Amygdala (tissue), 56 donors: ENCODE data around the gene GTF2IRD1.
"Not testable (repeated sequence)": the region's sequence is repeated elsewhere in the genome, so short reads cannot be mapped to it uniquely, and the experiment has no call there.

Source experiments
- DNase-seq, 56 donors: peaks; one replicate each; lab custom pipeline; 2025; lab: John Stamatoyannopoulos, UW

The GTF2IRD1 gene

GRCh38 chr7:74428023-74428422, 25.7 kb upstream of the GTF2IRD1 start:
- no peak for DNase-seq

DNA sequence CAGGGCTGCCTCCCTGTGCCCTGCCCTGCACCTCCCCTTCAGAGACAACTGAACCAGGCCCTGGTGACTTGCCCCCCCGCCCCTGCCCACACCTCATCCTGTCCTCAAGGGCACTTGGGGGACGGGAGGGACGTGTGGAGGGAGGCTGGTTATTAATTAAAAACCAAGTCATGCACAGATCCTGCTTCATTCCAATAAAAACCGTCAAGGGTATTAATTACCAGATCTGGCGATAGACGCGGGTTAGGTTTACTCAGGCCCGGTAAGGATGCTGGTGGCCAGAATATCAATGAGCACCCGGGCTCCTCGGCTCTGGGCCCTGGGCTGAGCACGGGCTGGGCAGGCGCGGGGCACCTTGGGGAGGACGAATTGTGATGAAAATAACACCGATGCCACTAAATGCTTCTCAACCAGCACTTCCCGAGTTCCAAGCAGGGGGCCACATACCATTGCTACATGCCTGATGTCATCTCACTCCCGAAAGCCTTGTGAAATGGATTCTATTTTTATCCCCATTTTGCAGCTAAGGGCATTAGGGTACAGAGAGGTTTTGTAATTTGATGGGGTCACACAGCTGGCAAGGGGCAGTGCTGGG, 24.5 kb upstream of the GTF2IRD1 start:
- peak in 1 of 56 donors; percentile 12 for DNase-seq

- not testable (repeated sequence) for DNase-seq
Measured at GRCh38 chr7:74430409-74430808, 23.3 kb upstream of the GTF2IRD1 start.

- peak in 38 of 56 donors; percentile 6 to 69 (median 34) for DNase-seq
Measured at GRCh38 chr7:74430961-74431466, 22.7 kb upstream of the GTF2IRD1 start.

DNA sequence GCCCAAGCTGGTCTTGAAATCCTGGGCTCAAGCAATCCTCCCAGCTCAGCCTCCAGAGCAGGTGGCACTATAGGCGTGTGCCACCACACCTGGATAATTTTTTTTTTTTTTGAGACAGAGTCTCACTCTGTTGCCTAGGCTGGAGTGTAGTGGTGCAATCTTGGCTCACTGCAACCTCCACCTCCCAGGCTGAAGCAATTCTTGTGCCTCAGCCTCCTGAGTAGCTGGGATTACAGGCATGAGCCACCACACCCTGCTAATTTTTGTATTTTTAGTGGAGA, 16.5 kb upstream of the GTF2IRD1 start:
- DNase-seq, result not testable (repeated sequence)

- no peak for DNase-seq
Measured at GRCh38 chr7:74438327-74438726, 15.4 kb upstream of the GTF2IRD1 start.

- DNase-seq, result no peak
Measured at GRCh38 chr7:74439541-74439940, 14.2 kb upstream of the GTF2IRD1 start.

DNA sequence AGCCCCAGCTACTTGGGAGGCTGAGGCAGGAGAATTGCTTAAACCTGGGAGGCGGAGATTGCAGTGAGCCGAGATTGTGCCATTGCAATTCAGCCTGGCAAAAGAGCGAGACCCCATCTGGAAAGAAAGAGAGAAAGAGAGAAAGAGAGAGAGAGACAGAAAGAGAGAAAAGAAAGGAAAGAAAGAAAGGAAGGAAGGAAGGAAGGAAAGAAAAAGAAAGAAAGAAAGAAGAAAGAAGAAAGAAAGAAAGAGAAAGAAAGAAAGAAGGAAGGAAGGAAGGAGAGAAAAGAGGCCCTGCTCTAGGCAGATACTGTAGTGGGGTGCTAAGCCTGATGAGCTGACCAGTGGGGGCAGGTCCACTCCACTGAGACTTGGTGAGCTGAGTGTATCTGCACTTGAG, 13.6 kb upstream of the GTF2IRD1 start:
- not testable (repeated sequence) for DNase-seq

DNA sequence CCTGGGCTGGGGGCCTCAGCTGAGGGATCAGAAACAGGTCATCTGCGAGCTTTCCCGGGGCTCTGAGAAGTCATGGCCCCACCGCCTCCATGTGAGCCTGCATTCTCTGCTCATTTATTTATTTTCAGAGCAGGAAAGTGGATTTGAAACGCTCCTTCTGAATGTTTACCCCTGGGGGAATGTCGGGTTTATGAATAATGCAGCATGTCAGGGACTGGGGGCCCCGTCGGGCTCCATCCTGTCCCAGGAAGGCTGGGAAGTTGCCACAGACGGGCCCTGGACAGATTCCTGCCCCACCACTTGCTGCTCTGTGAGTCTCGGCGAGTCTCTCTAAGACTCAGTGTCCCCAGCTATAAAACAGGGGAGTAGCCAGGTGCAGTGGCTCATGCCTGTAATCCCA, 11.9 kb upstream of the GTF2IRD1 start:
- DNase-seq, result no peak

GRCh38 chr7:74443543-74444247, 10.0 kb upstream of the GTF2IRD1 start:
- DNase-seq, result peak in 2 of 56 donors; percentile 2 to 30

GRCh38 chr7:74449144-74449543, 4.6 kb upstream of the GTF2IRD1 start:
- DNase-seq, result no peak

- peak in 25 of 56 donors; percentile 7 to 68 (median 24) for DNase-seq
Measured at GRCh38 chr7:74449809-74450397, 3.8 kb upstream of the GTF2IRD1 start.

GRCh38 chr7:74452748-74453321, 871 bp upstream of the GTF2IRD1 start:
- DNase-seq, result peak in 8 of 56 donors; percentile 7 to 56 (median 20)

DNA sequence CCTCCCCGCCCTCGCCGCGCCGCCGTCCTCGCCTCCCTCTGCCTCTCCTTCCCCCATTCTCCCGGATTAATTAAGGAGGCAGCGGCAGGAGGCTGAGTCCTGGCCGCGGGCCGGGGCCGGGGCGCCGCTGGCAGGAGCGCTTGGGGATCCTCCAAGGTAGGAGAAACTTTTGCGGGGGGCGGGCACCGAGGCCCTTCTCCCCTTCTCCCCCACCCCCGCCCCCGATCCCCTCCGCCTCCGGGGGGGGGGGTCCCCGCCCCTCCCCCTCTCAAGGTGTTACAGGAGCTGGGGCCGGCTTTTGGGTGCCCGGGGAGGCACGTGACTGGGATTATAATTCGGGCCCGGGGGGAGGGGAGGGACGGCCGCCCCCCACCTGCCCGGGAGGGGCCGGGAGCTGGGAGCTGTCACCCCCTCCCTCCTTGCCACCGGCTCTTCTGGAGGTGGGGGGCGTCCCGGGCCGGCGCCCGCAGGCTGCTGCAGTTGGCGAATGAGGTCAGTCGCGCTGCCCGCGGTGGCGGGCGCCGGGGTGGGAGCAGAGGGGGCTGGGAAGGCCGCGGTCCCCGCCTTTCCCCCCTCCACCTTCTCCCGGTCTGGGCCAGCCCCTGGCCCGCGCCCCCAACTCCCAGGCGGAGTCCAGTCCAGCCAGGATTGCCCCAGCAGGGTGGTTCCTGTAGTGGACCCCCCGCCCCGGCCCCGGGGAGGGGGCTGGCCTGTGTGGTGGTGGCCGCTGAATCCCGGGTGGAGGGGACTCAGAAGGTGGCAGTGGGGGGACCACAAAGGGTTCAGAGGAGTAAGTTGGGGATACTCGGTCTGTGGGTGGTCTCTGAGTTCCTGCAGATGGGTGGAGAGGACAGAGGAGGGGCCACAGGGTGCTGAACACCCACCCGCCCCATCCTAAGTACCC, 567 bp downstream of the GTF2IRD1 start:
- DNase-seq, result peak in 26 of 56 donors; percentile 29 to 84 (median 52)

DNA sequence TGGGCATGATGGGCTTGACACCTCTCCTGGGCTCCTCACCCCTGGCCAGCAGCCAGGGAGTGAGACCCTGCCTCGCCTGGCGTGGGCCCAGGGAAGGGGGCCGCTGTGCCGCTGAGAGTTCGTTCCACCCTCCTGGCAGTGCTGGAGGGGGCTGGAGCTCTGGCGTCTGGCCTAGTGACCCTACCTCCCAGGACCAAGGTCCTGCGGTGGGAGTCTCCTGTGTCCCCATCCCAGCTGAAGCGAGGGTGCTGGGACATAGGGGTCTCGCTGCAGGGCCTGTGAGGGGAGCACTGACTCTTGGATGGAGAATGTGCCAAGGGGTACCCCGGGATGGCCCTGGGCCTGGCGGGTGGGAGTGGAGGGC, 1.2 kb downstream of the GTF2IRD1 start:
- peak in 4 of 56 donors; percentile 27 to 73 (median 58) for DNase-seq

GRCh38 chr7:74455291-74455804, 1.6 kb downstream of the GTF2IRD1 start:
- DNase-seq, result peak in 33 of 56 donors; percentile 4 to 66 (median 29)

- DNase-seq, result peak in 1 of 56 donors; percentile 14
Measured at GRCh38 chr7:74455928-74456327, 2.2 kb downstream of the GTF2IRD1 start.

DNA sequence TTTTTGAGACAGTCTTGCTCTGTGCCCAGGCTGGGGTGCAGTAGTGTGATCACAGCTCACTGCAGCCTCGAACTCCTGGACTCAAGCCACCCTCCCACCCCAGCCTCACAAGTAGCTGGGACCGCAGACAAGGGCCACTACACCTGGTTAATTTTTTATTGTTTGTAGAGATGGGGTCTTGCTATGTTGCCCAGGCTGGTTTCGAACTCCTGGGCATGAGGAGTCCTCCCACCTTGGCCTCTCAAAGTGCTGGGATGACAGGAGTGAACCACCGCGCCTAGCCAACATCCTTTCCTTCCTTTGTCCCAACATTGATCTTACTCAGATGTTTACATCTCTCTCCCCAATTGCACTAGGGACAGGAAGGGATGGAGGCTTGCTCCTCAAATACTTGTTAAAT, 3.3 kb downstream of the GTF2IRD1 start:
- no peak for DNase-seq

DNA sequence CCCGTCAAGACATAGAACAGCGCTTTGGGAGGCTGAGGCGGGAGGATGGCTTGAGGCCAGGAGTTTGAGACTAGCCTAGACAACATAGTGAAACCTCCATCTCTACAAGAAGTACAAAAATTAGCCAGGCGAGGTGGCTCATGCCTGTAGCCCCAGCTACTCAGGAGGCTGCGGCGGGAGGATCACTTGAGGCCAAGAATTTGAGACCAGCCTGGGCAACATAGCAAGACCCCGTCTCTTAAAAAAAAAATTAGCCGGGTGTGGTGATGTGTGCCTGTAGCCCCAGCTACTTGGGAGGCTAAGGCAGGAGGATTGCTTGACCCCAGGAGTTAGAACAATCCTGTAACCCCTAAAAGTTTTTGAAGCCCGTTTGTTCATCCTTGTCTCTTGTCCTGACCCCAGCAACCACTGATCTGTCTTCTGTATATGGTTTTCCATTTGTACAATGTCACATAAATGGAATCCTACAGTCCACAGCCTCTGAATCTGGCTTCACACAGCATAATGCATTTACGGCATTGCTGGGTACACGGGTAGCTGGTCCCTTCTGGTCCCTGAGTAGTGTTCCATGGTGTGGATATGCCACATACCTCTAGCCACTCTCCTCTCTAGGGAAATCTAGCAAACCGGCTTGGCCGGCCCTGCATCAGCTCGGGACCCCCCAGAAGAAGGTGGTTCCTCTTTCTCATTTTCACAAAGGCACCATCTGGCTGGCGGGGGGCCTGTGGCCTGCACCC, 8.4 kb downstream of the GTF2IRD1 start:
- DNase-seq, result no peak
